ENCODE results near the gene FAM174C.

FAM174C gene

DNA sequence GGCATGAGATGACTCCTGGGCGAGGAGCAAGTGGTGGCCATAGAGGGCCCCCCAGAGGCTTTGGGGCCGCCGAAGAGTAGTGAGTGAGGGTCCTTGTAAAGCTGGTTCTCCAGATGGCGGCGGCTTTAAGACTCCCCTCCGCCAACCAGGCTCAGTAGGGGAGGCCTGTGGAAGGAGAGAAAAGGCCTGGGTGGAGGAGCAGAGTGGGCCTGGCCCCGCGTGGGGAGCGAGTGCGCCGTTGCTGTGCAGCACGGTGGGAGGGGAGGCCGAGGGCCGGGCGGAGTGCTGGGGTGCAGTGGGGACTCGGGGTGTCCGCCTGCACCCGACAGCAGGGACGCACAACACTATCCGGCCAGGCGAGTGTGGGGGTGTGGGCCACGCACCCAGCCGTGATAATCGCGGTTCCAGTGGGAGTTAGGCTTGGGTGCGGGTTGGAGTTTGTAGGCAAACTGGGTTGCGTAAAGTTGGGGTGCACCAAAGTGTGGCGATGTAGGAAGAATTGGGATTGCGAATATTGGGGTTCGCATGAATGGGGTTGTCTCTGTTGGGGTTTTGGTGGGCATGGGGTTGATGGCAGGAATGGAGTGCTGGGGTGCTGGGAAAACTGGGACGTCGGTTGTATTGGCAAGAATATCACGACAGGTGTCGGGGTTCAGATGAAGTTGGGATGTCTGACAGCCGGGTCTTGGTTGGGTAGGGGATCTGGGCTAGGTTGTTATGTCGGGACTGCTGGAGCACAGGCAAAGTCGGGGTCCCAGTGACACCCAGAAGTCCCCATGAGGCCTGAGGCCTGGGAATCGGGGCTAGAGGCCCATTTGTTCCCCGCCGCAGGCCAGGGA is 6.9 kb upstream of the FAM174C start (continued):
- TF ChIP-seq ZNF132 (tag by site-specific recombination; IDR thresholded peaks at IDR 0.05; ENCODE audit: borderline replicate concordance) (no peak), ZNF76 (tag by site-specific recombination; IDR thresholded peaks at IDR 0.05; ENCODE audit: borderline replicate concordance, low read depth) (no peak), ZNF24 (tag by site-specific recombination; IDR thresholded peaks at IDR 0.05) (no peak), KLF8 (tag by site-specific recombination; IDR thresholded peaks at IDR 0.05) (peak; percentile 9; the same call in 1 of the 2 replicates), ZNF350 (tag by site-specific recombination; IDR thresholded peaks at IDR 0.05) (no peak), KLF7 (tag by site-specific recombination; IDR thresholded peaks at IDR 0.05; ENCODE audit: borderline replicate concordance) (0 out of 2 replicates have a peak, but pooled peaks have one; percentile 28), OSR2 (tag by site-specific recombination; IDR thresholded peaks at IDR 0.05) (no peak), ZNF544 (tag by site-specific recombination; IDR thresholded peaks at IDR 0.05) (no peak), ZNF362 (tag by site-specific recombination; IDR thresholded peaks at IDR 0.05) (no peak), ZNF266 (tag by site-specific recombination; IDR thresholded peaks at IDR 0.05; ENCODE audit: low read depth) (no peak), BCL11A (tag by site-specific recombination; IDR thresholded peaks at IDR 0.05; ENCODE audit: low read depth) (no peak), ZNF214 (tag by site-specific recombination; IDR thresholded peaks at IDR 0.05; ENCODE audit: borderline replicate concordance) (no peak), ZNF26 (tag by site-specific recombination; IDR thresholded peaks at IDR 0.05) (no peak), ZNF37A (tag by site-specific recombination; IDR thresholded peaks at IDR 0.05) (no peak), YY2 (tag by site-specific recombination; IDR thresholded peaks at IDR 0.05) (no peak; the same call in 1 of the 2 replicates), WT1 (tag by site-specific recombination; IDR thresholded peaks at IDR 0.05) (peak; percentile 8; the same call in 1 of the 2 replicates), HOXD13 (CRISPR knock-in tag; IDR thresholded peaks at IDR 0.05; ENCODE audit: borderline replicate concordance) (no peak), ZNF280C (tag by site-specific recombination; IDR thresholded peaks at IDR 0.05) (no peak), ZNF473 (tag by site-specific recombination; IDR thresholded peaks at IDR 0.05) (no peak), ZNF558 (tag by site-specific recombination; IDR thresholded peaks at IDR 0.05) (no peak), ZNF23 (tag by site-specific recombination; IDR thresholded peaks at IDR 0.05; ENCODE audit: borderline replicate concordance) (no peak), HOXA7 (CRISPR knock-in tag; IDR thresholded peaks at IDR 0.05; ENCODE audit: borderline replicate concordance) (no peak), ZNF184 (tag by site-specific recombination; IDR thresholded peaks at IDR 0.05) (no peak), SCRT1 (tag by site-specific recombination; IDR thresholded peaks at IDR 0.05; ENCODE audit: borderline replicate concordance) (peak; percentile 61; the same call in 1 of the 2 replicates), ZSCAN18 (tag by site-specific recombination; IDR thresholded peaks at IDR 0.05) (no peak), ZNF830 (tag by site-specific recombination; IDR thresholded peaks at IDR 0.05; ENCODE audit: low read depth) (no peak)
- TF ChIP-seq, protein P1, sequence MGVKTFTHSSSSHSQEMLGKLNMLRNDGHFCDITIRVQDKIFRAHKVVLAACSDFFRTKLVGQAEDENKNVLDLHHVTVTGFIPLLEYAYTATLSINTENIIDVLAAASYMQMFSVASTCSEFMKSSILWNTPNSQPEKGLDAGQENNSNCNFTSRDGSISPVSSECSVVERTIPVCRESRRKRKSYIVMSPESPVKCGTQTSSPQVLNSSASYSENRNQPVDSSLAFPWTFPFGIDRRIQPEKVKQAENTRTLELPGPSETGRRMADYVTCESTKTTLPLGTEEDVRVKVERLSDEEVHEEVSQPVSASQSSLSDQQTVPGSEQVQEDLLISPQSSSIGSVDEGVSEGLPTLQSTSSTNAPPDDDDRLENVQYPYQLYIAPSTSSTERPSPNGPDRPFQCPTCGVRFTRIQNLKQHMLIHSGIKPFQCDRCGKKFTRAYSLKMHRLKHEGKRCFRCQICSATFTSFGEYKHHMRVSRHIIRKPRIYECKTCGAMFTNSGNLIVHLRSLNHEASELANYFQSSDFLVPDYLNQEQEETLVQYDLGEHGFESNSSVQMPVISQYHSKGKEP (tag by site-specific recombination; IDR thresholded peaks at IDR 0.05), result no peak
- TF ChIP-seq, protein P2, sequence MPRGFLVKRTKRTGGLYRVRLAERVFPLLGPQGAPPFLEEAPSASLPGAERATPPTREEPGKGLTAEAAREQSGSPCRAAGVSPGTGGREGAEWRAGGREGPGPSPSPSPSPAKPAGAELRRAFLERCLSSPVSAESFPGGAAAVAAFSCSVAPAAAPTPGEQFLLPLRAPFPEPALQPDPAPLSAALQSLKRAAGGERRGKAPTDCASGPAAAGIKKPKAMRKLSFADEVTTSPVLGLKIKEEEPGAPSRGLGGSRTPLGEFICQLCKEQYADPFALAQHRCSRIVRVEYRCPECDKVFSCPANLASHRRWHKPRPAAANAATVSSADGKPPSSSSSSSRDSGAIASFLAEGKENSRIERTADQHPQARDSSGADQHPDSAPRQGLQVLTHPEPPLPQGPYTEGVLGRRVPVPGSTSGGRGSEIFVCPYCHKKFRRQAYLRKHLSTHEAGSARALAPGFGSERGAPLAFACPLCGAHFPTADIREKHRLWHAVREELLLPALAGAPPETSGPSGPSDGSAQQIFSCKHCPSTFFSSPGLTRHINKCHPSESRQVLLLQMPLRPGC (tag by site-specific recombination; IDR thresholded peaks at IDR 0.05), result no peak
